Measurements from ENCODE around the gene ZNF318. TPM values are rescaled to one million over a fixed set of nuclear protein-coding genes. Genes with fewer than 3 reads are reported as not detected.
A peak's percentile ranks its signal among the peaks of the same experiment; 100 is the strongest.
"Not testable (repeated sequence)": the region's sequence is repeated elsewhere in the genome, so short reads cannot be mapped to it uniquely, and the experiment has no call there.

Gene ZNF318
- total RNA-seq, 1 experiment from 2014 or later = 11.3 TPM

- no TSS peak for BruUV-seq (replicated peaks)
- Mint-ChIP-seq H3K36me3 (ENCODE audit: insufficient read depth, unreplicated experiment) (peaks cover 74% of the 10 kb centered on the region), H3K27ac (ENCODE audit: low read depth, unreplicated experiment) (peak overlapping the region; percentile 46), H3K9me3 (ENCODE audit: unreplicated experiment) (no peaks in the 10 kb centered on the region), H3K4me1 (ENCODE audit: insufficient read depth, unreplicated experiment) (no peaks in the 10 kb centered on the region), H3K27me3 (ENCODE audit: insufficient read depth, unreplicated experiment) (no peaks in the 10 kb centered on the region), H3K4me3 (ENCODE audit: unreplicated experiment) (no peak overlapping the region)
- ChIA-PET CTCF (interaction anchor here (0.6 to 0.7 kb wide), 2 partner anchors 22 to 131 kb away, joined by 3 read pairs; partner anchors contain the start of gene DNPH1), POLR2A (interaction anchor here (0.6 to 3.5 kb wide), 4 partner anchors 9 to 156 kb away, joined by 3 to 16 read pairs (median 3); partner anchors contain the start of gene ZNF318)
- DNase-seq (ENCODE audit: unreplicated experiment) = no peak
- TF ChIP-seq CTCF (IDR thresholded peaks at IDR 0.05; ENCODE audit: unreplicated experiment) = no peak
- intact Hi-C loops (cut with micrococcal nuclease) = no loop called here
Observed at GRCh38 chr6:43359831-43360230, 9.6 kb downstream of the ZNF318 start.

GRCh38 chr6:43359381-43359780 lies 10.1 kb downstream of the ZNF318 start:
- TF ChIP-seq CTCF (IDR thresholded peaks at IDR 0.05; ENCODE audit: unreplicated experiment) = no peak
- ChIA-PET POLR2A (interaction anchor here (0.6 to 3.5 kb wide), 4 partner anchors 10 to 157 kb away, joined by 3 to 16 read pairs (median 3); partner anchors contain the start of gene ZNF318), CTCF (interaction anchor here (0.6 to 0.7 kb wide), 2 partner anchors 22 to 130 kb away, joined by 3 read pairs; partner anchors contain the start of gene DNPH1)
- intact Hi-C loops (cut with micrococcal nuclease) = no loop called here
- Mint-ChIP-seq H3K36me3 (ENCODE audit: insufficient read depth, unreplicated experiment) (peaks cover 74% of the 10 kb centered on the region), H3K4me3 (ENCODE audit: unreplicated experiment) (no peak overlapping the region), H3K9me3 (ENCODE audit: unreplicated experiment) (no peaks in the 10 kb centered on the region), H3K27ac (ENCODE audit: low read depth, unreplicated experiment) (peak overlapping the region; percentile 46), H3K27me3 (ENCODE audit: insufficient read depth, unreplicated experiment) (no peaks in the 10 kb centered on the region), H3K4me1 (ENCODE audit: insufficient read depth, unreplicated experiment) (no peaks in the 10 kb centered on the region)
- DNase-seq (ENCODE audit: unreplicated experiment) = no peak
- BruUV-seq (replicated peaks) = no TSS peak

GRCh38 chr6:43355862-43356590 lies 13.4 kb downstream of the ZNF318 start:
- H3K36me3 Mint-ChIP-seq (ENCODE audit: insufficient read depth, unreplicated experiment) = peaks cover 66% of the 10 kb centered on the region
- H3K4me3 Mint-ChIP-seq (ENCODE audit: unreplicated experiment) = no peak overlapping the region
- ChIA-PET CTCF (interaction anchor here (0.6 to 1.6 kb wide), 7 partner anchors 12 to 198 kb away, joined by 3 to 4 read pairs (median 3); no protein-coding TSS in a partner anchor), POLR2A (interaction anchor here (1.1 to 1.2 kb wide), 2 partner anchors 12 to 14 kb away, joined by 3 to 4 read pairs; partner anchors contain the start of gene ZNF318)
- H3K9me3 Mint-ChIP-seq (ENCODE audit: unreplicated experiment) = no peaks in the 10 kb centered on the region
- H3K27ac Mint-ChIP-seq (ENCODE audit: low read depth, unreplicated experiment) = no peak overlapping the region
- H3K27me3 Mint-ChIP-seq (ENCODE audit: insufficient read depth, unreplicated experiment) = no peaks in the 10 kb centered on the region
- no peak for TF ChIP-seq CTCF (IDR thresholded peaks at IDR 0.05; ENCODE audit: unreplicated experiment)
- no TSS peak for BruUV-seq (replicated peaks)
- DNase-seq (ENCODE audit: unreplicated experiment) = no peak
- H3K4me1 Mint-ChIP-seq (ENCODE audit: insufficient read depth, unreplicated experiment) = no peaks in the 10 kb centered on the region
- intact Hi-C loops (cut with micrococcal nuclease) = no loop called here

- H3K27me3 Mint-ChIP-seq (ENCODE audit: insufficient read depth, unreplicated experiment); H3K27ac Mint-ChIP-seq (ENCODE audit: low read depth, unreplicated experiment); intact Hi-C loops (cut with micrococcal nuclease); H3K4me3 Mint-ChIP-seq (ENCODE audit: unreplicated experiment); DNase-seq (ENCODE audit: unreplicated experiment); BruUV-seq (replicated peaks); H3K4me1 Mint-ChIP-seq (ENCODE audit: insufficient read depth, unreplicated experiment); H3K9me3 Mint-ChIP-seq (ENCODE audit: unreplicated experiment): not testable (repeated sequence)
- H3K36me3 Mint-ChIP-seq (ENCODE audit: insufficient read depth, unreplicated experiment) = peaks cover 38% of the 10 kb centered on the region
- CTCF ChIA-PET = interaction anchor here (0.6 kb wide), 1 partner anchor 12 kb away, joined by 3 read pairs; no protein-coding TSS in a partner anchor
- POLR2A ChIA-PET = interaction anchor here (0.7 to 0.9 kb wide), 3 partner anchors 18 to 1128 kb away, joined by 3 read pairs; partner anchors contain the start of gene ZNF318
Observed at GRCh38 chr6:43351951-43352350, 17.5 kb downstream of the ZNF318 start.
